OCI-LY3 (cell line): Measurements from ENCODE around the gene BLTP3B.

Experiments
- CTCF ChIP-seq: fragments of 200-600, 300-600 bp; sonication (generic); IDR thresholded peaks from 2 replicates; pipeline ENCODE4 v1.5.1; 2014; ENCODE audit warnings: antibody characterized with exemption, low read length, low read depth
- EZH2phosphoT487 ChIP-seq: fragments of 200-600 bp; shearing (Covaris generic); IDR thresholded peaks from 2 replicates; pipeline ENCODE4 v1.6.1; 2018; ENCODE audit warnings: antibody characterized with exemption, mixed run types, low read depth

- TF ChIP-seq CTCF, result no peak
- no peak for TF ChIP-seq EZH2phosphoT487
Measured at GRCh38 chr12:100127766-100128511, 14.7 kb downstream of the BLTP3B start.
